ENCODE data around the gene TSPAN17.

GRCh38 chr5:176610435-176610773 lies 36.9 kb upstream of the TSPAN17 start:
- TF ChIP-seq, protein P1, sequence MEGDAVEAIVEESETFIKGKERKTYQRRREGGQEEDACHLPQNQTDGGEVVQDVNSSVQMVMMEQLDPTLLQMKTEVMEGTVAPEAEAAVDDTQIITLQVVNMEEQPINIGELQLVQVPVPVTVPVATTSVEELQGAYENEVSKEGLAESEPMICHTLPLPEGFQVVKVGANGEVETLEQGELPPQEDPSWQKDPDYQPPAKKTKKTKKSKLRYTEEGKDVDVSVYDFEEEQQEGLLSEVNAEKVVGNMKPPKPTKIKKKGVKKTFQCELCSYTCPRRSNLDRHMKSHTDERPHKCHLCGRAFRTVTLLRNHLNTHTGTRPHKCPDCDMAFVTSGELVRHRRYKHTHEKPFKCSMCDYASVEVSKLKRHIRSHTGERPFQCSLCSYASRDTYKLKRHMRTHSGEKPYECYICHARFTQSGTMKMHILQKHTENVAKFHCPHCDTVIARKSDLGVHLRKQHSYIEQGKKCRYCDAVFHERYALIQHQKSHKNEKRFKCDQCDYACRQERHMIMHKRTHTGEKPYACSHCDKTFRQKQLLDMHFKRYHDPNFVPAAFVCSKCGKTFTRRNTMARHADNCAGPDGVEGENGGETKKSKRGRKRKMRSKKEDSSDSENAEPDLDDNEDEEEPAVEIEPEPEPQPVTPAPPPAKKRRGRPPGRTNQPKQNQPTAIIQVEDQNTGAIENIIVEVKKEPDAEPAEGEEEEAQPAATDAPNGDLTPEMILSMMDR (IDR thresholded peaks at IDR 0.05): no peak
- no peak for TF ChIP-seq POLR2A (IDR thresholded peaks at IDR 0.05)

Measured in body of pancreas (tissue), 4 donors.